KOPT-K1 (cell line): ENCODE data around the gene ADAM12.
"Not testable (repeated sequence)": the region's sequence is repeated elsewhere in the genome, so short reads cannot be mapped to it uniquely, and the experiment has no call there.

Experiments
- H3K27ac ChIP-seq: fragments of 200-600 bp; sonication (generic); 2 replicates; pipeline ENCODE4 v1.5.1; 2016; ENCODE audit warnings: antibody characterized with exemption, mild to moderate bottlenecking, low read depth, low read length; ENCODE audit not compliant: poor library complexity, severe bottlenecking
- H3K36me3 ChIP-seq: fragments of 200-600 bp; sonication (generic); 2 replicates; pipeline ENCODE4 v1.5.1; 2017; ENCODE audit warnings: antibody characterized with exemption, mild to moderate bottlenecking, low read length, moderate library complexity; ENCODE audit not compliant: insufficient read depth
- H3K9me3 ChIP-seq: fragments of 200-600 bp; sonication (generic); 2 replicates; pipeline ENCODE4 v1.5.1; 2017; ENCODE audit warnings: antibody characterized with exemption, low read length, mild to moderate bottlenecking; ENCODE audit not compliant: insufficient read depth, poor library complexity, severe bottlenecking

ADAM12 gene

DNA sequence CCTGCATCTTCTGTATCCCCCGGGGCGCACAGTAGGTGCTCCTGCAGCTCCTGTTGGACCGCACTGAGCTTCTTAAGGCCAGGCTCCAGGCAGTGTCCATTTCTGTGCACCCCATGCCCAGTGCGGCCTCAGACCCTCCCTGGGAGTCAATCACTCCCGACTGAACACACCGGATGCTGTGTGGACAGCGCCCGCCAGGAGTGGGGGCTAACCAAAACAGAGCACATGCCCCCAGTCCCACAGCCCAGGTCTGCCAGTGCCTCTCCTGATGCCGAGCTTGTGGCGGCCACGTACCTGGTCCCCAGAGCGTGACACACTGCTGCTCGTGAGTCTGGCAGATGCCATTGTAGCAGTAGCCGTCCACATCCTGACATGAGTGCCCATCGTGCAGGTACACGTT, 323.8 kb downstream of the ADAM12 start:
- Histone ChIP-seq H3K36me3 (no peaks in the 10 kb centered on the region), H3K9me3 (no peaks in the 10 kb centered on the region), H3K27ac (no peak overlapping the region)

DNA sequence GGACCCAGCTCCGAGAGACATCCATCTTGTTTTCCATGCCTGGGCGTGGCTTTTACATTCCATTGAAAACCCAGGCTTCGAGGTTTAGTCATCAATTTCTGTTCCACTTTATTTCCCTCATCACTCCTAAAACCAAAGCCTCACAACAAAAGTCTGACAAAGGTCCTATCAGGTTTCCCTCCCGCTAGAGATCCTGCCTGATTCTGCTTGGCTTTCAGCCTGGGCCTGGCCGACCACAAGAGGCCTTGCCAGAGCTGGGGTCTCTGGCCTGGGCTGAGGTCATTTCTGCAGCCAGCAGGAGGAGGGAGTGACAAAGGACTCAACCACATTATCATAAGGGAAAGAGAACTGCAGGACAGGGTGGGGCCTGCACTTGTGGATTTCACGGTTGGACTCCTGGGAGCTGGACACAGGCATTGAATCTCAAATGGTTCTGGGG, 324.9 kb downstream of the ADAM12 start:
- Histone ChIP-seq H3K36me3 (no peaks in the 10 kb centered on the region), H3K27ac (no peak overlapping the region), H3K9me3 (no peaks in the 10 kb centered on the region)

DNA sequence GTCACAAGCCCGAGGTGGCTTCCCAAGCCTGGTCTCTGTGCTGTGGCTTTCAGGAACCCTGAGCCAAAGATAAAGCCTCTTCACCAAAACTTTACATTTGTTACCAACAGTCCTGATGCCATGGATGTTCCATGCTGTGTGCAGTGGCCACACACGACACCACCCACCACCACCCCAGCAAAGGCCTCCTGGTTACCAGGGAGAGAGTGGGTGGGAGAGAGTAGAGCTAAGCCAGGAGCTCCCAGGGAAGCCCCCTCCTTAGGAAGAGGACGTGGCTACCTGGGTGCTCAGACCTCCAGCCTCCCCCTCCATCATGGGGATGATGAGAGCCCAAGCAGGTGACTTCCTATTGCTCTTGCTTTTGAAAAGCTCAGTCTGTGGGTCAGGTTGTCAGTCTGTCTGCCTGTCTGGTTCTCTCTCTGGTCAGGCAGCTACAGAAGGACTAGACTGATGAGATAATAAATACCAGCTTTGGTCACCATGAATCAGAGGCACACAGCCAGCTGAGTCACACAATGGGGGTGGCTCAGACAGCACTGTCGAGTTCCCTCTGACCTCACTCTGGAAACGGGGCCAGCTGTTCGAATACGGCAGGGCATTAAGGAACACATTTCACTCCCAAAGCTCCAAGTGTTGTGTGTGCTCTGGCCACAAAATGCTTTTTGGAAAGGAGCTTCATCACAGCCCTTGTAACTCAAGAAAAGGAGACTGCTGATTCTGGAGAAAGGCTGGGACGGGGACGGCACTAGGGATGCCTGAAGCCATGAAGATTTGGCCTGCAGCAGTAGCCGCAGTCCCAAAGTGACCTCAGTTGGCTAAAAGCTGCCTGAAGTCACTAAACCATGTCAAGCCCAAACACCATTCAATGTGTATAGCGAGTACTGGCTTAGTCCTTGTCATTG, 325.9 kb downstream of the ADAM12 start:
- Histone ChIP-seq H3K36me3 (no peaks in the 10 kb centered on the region), H3K9me3 (no peaks in the 10 kb centered on the region), H3K27ac (no peak overlapping the region)

DNA sequence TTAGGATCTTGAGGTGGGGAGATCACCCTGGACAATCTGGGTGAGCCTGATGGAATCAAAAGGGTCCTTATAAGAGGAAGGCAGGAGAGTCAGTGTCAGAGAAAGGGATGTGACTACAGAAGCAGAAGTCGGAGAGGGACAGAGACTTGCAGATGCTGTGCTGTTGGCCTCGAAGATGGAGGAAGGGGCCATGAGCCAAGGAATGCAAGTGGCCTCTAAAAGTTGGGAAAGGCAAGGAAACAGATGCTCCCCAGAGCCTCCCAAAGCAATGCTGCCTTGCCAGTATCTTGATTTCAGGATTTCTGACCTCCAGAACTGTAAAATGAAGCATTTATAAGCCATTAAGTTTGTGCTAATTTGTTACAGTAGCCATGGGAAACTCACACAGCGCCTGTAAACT, 326.8 kb downstream of the ADAM12 start:
- no peaks in the 10 kb centered on the region for H3K9me3 ChIP-seq
- no peak overlapping the region for H3K27ac ChIP-seq
- no peaks in the 10 kb centered on the region for H3K36me3 ChIP-seq

DNA sequence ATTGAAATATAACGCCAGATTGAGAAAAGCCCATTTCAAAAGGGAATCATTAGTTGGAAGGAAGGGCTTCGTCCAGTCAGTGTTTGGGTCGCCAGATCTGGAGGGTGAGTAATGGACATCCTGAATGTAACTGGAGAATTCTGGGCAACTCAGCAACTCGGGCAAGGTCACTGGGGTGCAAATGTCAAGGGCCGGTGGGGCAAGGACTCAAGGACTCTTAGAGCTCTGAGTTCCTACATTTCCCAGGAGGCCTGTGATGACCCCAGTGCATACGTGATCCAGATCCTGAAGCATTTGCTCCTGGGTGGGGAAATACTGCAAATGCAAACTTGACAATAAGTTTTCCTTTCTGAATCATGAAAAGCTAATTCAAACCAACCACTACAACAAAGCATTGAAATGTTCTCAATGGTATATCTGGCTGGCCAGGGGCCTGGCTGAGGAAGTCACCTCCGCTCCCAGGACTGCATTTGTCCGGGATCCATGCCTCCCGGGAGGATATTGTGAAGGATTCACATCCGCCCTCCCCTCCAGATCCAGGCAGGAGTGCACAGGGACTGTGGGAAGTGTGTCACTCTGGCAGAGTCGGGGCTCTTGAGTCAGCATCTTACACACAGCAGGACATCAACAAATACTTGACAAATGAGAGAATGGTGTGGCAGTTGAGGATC, 327.9 kb downstream of the ADAM12 start:
- H3K9me3 ChIP-seq: no peaks in the 10 kb centered on the region
- H3K27ac ChIP-seq: no peak overlapping the region
- no peaks in the 10 kb centered on the region for H3K36me3 ChIP-seq

DNA sequence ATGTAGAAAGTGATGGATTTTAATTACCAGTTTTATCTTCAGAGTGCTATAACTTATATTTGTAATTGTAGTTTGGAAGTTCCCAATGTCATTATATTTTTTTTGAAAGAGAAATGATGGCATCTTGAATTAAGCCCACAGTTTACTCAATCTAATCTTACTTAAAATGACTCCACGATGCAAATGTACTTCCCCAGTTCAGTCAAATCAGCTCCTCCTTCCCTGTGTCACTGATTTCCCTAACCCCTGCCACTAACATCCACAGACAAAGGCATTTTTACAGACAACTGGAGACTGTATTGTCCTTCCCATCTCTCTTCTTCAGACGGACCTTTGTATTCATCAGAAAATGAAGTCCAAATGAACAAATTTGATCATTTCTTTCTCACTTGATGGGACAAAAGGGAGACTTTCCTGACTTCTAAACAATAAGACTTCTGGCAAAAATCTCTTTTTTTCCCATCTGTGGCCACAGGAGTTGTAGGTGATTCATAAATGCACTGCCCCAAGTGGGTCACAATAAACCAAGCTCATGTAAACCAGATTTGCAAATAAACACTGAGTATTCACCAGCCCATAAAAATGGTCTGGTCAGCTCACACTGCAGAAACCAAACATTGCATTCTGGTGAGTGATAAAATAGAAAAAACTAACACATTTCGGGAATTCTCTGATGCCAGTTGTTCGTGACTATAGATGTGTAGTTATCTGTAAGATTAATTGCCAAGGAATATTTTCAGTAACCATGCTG, 329.0 kb downstream of the ADAM12 start:
- Histone ChIP-seq H3K9me3 (no peaks in the 10 kb centered on the region), H3K27ac (no peak overlapping the region), H3K36me3 (no peaks in the 10 kb centered on the region)

DNA sequence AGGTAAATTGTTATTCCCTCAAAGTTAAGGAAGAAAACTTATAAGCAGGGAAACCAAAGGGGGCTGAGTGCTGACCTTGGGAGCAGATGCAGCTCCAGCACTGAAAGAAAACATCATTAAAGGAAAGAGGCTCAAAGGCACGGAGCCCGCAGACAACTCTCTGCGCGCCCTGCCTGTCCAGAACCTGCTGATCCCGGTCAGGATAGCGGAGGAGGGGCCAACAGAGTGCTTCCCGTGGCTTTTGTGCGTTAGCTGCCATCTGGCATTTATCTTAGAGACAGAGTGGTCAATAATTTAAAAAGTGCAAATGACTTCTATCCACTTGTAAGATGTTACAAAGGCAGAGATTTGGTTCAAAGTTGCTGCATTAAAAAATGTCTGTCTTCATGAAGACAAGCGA, 329.8 kb downstream of the ADAM12 start:
- H3K36me3 ChIP-seq: no peaks in the 10 kb centered on the region
- no peaks in the 10 kb centered on the region for H3K9me3 ChIP-seq
- no peak overlapping the region for H3K27ac ChIP-seq

DNA sequence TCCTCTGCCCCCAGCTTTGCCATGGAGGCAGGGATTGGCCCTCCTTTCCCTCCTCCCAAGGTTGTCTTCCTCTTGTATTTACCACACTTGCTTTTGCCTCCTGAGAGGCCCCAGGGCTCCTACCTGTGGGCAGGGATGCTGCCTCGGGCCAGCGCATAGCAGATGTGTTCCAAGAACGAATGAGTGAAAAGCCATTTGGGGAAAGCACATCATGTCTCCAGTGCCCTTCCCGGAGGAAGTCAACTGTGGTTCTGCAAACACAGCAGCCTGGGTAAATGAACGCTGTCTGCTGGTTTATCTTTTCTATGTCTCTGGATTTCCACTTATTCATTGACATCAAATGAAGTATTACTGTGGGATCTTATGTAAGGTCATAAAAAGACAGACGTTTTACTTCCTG, 330.2 kb downstream of the ADAM12 start:
- Histone ChIP-seq H3K36me3 (no peaks in the 10 kb centered on the region), H3K27ac (no peak overlapping the region), H3K9me3 (no peaks in the 10 kb centered on the region)

DNA sequence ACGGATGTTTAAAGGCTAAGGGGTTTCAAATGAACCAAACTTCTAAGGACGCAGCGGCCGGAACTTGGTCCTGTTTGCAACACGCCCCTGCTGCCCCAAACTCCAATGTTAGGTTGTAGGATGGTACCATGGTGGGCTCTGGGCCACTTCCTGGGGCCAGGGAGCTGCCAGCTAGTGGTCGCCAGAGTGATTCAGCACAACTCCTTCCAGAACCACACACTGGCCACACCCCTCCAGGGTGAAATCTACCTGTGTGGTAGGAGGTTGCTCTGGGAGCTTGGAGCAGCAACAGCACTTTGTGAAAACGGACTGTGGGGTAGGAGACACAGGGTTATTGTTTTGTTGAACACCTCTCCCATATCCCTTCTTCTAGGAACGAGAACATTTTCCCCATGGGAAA, 330.8 kb downstream of the ADAM12 start:
- no peaks in the 10 kb centered on the region for H3K36me3 ChIP-seq
- H3K27ac ChIP-seq: no peak overlapping the region
- H3K9me3 ChIP-seq: no peaks in the 10 kb centered on the region

DNA sequence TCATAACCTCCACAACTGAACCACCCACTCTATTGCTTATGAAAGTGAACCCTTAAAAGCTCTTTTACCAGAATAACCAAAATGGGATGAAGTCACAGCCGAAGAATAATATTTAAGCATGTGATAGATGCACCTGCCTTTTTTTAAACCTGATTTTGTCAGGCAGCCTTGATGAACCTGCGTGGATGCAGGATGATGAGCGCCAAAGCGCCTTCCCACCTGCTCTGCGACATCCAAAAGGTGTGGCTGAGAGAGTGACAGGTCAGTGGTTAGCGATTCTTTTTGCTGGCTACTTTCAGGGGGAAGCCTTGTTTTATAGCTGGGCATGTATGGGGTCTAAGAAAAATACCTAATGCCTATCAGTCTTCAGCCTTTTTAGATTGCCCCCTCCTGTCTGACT, 334.1 kb downstream of the ADAM12 start:
- H3K9me3 ChIP-seq: no peaks in the 10 kb centered on the region
- no peaks in the 10 kb centered on the region for H3K36me3 ChIP-seq
- no peak overlapping the region for H3K27ac ChIP-seq

DNA sequence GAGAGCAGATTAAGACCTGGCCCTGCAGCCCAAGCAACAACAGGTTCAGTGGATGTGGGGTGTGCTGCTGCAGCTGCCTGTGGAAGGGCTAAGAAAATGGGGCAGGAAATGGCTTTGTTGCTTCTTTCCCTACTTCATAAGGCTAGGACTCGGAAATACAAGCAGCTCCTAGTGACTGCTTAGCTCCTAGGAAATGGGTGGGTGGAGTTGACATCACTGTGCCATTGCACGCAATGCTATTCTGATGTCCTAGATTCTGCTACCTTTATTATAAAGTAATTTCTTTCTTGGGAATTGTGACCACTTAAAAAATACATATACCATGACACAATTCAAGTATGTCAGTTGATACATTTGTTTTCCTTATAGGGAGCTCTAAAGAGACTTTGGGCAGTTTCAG, 336.1 kb downstream of the ADAM12 start:
- H3K27ac ChIP-seq: no peak overlapping the region

DNA sequence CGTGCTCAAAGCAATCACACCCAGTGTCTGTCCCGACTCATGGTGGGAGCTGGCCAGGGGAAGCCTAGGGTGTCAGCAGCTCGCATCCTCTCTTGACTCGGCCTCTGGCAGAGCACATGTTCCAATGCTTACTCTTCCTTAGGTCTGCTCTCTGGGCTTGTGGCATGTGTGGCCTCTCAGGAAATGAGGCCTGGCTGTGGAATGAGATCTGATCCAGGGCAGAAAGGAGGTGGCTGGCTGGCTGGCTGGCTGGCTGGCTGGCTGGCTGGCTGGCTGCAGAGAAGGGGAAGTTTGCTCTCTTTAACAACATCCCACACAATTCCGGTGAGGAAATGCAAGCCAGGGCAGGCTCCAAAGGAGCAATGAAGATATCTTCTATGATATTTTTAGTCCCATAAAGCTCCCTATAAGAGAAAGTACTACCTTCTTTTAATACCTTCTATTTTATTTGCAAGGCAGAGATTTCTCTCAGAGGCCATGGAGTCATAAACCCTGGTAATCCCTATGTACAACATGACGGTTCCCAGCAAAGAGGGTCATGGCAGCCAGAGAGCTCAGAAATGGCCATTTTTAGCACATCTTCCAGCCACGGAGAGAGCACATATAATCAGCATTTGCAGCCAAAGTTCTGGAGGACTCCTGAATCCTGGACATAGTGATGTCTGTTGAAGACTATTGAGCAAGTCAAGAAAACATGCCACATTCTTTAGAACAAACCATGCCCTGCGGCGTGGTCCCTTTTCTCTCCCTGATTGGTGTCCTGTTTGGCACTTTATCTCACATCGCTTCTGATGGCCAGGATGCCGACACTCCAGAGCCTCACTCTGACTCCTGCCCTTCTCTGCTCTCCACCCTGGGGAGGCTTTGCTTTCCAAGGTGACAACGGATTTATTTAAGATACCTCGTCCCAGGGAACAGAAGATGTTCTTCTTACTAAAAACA, 338.2 kb downstream of the ADAM12 start:
- Histone ChIP-seq H3K36me3 (no peaks in the 10 kb centered on the region), H3K27ac (no peak overlapping the region), H3K9me3 (no peaks in the 10 kb centered on the region)

More for the DNA sequence above, 336.1 kb downstream of the ADAM12 start:
- Histone ChIP-seq H3K9me3 (no peaks in the 10 kb centered on the region), H3K36me3 (no peaks in the 10 kb centered on the region)

DNA sequence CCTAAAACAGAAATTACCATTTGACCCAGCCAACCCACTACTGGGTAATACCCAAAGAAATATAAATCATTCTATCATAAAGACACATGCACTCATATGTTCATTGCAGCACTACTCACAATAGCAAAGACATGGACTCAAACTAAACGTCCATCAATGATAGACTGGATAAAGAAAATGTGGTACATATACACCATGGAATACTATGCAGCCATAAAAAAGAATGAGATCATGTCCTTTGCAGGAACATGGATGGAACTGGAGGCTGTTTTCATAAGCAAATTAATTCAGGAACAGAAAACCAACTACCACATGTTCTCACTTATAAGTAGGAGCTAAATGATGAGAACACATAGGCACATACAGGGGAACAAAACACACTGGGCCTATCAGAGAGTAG, 340.5 kb downstream of the ADAM12 start:
- not testable (repeated sequence) for H3K27ac ChIP-seq, H3K36me3 ChIP-seq, H3K9me3 ChIP-seq

DNA sequence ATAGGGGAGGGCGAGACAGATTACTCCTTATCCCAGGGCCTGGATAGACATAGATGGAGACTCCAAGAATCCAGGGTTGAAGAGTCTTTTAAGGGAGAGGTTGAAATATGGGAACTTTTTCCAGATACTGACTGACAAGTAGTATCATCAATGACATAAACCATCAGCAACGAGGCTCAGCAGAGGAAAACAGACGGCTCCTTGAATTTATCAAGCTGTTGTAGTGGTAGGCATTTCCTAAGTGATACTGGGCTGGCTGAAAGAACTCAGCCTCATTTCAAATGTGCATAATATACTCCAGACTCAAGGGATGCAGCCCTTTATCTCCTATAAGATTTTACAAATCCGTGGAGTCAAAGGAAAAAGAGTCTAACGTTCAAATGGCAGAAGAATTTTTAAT, 341.4 kb downstream of the ADAM12 start:
- Histone ChIP-seq H3K27ac (no peak overlapping the region), H3K36me3 (no peaks in the 10 kb centered on the region), H3K9me3 (no peaks in the 10 kb centered on the region)
